CD4-positive, alpha-beta T cell (primary cell): ENCODE data around the gene UNC79. TPM values are rescaled to one million over a fixed set of nuclear protein-coding genes. Genes with fewer than 3 reads are reported as not detected.

Experiments used
- ATAC-seq: fragments of 200-7000 bp; cut with Tn5 transposase; one replicate; pipeline ENCODE4 v1.10.0; 2022; ENCODE audit warnings: mild to moderate bottlenecking; ENCODE audit not compliant: poor library complexity
- CTCF ChIA-PET: fragments of 350-600 bp; sonication (Branson Sonifier 250); formaldehyde crosslinking; loops from one replicate; lab custom pipeline; 2021; ENCODE audit warnings: antibody characterized with exemption, inconsistent platforms; lab: Charles Lee
- POLR2A ChIA-PET: fragments of 350-600 bp; sonication (Branson Sonifier 250); formaldehyde crosslinking; loops from one replicate; lab custom pipeline; 2021; ENCODE audit warnings: antibody characterized with exemption, inconsistent platforms; lab: Charles Lee
- DNase-seq, 14 experiments: peaks; one replicate each; pipeline ENCODE4 v3.0.0-alpha.2; 2013 to 2020; ENCODE audit warnings: mixed read lengths in 2 of 14
- H3K27ac ChIP-seq, 2 donors: one replicate each; pipeline versions ENCODE4 v1.5.1 to v1.7.0; 2013; ENCODE audit warnings: low read length in 2 of 2, low read depth in 1 of 2, mild to moderate bottlenecking in 1 of 2
- H3K27me3 ChIP-seq, 2 experiments: 1 replicate in 1 of 2; 2 replicates in 1 of 2; pipeline versions ENCODE4 v1.6.1 to v1.7.0; 2013; ENCODE audit warnings: low read length in 2 of 2, control low read depth in 1 of 2, mild to moderate bottlenecking in 1 of 2, moderate library complexity in 1 of 2; ENCODE audit not compliant: insufficient read depth in 2 of 2, control insufficient read depth in 1 of 2
- H3K36me3 ChIP-seq: one replicate; pipeline ENCODE4 v1.6.1; 2013; ENCODE audit warnings: low read length, control low read depth; ENCODE audit not compliant: insufficient read depth
- H3K4me1 ChIP-seq: one replicate; pipeline ENCODE4 v1.6.1; 2013; ENCODE audit warnings: low read length, control low read depth; ENCODE audit not compliant: insufficient read depth
- H3K4me3 ChIP-seq: one replicate; pipeline ENCODE4 v1.5.1; 2013; ENCODE audit warnings: mild to moderate bottlenecking, low read length, moderate library complexity
- H3K9me3 ChIP-seq, 2 experiments: 1 replicate in 1 of 2; 2 replicates in 1 of 2; pipeline versions ENCODE4 v1.6.1 to v1.7.0; 2013; ENCODE audit warnings: low read length in 2 of 2, mild to moderate bottlenecking in 2 of 2, control low read depth in 1 of 2, moderate library complexity in 1 of 2; ENCODE audit not compliant: control insufficient read depth in 1 of 2, insufficient read depth in 1 of 2
- H3K27ac Mint-ChIP-seq: one replicate; pipeline ENCODE4 v1.8.0; 2020; ENCODE audit warnings: mixed read lengths
- H3K27me3 Mint-ChIP-seq: one replicate; pipeline ENCODE4 v1.8.0; 2021; ENCODE audit warnings: mixed read lengths
- H3K36me3 Mint-ChIP-seq: one replicate; pipeline ENCODE4 v1.8.0; 2021; ENCODE audit warnings: low read depth, mixed read lengths
- H3K4me1 Mint-ChIP-seq: one replicate; pipeline ENCODE4 v1.8.0; 2021; ENCODE audit warnings: low read depth, mixed read lengths
- H3K4me3 Mint-ChIP-seq: one replicate; pipeline ENCODE4 v1.8.0; 2020; ENCODE audit warnings: mild to moderate bottlenecking, mixed read lengths
- H3K9me3 Mint-ChIP-seq: one replicate; pipeline ENCODE4 v1.8.0; 2020; ENCODE audit warnings: mixed read lengths
- intact Hi-C, 2 experiments: fragments of 100-400 bp; cut with DNase I in 1 of 2; cut with micrococcal nuclease in 1 of 2; formaldehyde crosslinking; loops; one replicate each; pipeline versions ENCODE4 v1.15.1 to v1.9.0; 2023 to 2025; cut with DNase I, micrococcal nuclease
- total RNA-seq, 174 experiments: library from RNA in 2 of 174; stranded (reverse) in 2 of 174; gene quantifications; one replicate each; pipeline ENCODE4 v1.2.3 and lab custom pipeline; 2021 to 2026
- TF ChIP-seq, protein P1 (sequence below): fragments of 200-600 bp; IDR thresholded peaks from one replicate; pipeline ENCODE4 v1.8.0; 2022; ENCODE audit warnings: antibody characterized with exemption, mild to moderate bottlenecking

UNC79 gene
- total RNA-seq, 2 experiments from 2014 or later = not detected

DNA sequence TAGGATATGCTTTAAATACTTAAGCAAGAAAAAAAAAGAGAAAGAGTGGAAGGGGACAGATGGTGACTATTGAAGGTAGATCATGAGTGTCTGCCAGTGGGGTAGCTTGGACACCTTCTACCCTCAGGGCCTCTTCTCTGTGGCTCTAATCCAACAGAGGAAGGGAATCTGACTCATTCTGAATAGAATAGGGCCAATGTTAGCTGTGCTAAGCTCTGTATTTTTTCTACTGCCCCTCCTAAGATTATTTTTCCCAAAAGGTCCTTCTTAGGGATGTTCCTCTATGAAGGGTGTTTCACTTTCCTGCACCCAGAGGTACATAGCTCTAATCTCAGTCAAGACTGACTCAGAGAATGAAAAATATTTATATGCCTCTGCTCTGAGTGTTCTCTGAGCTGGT is 25.6 kb downstream of the UNC79 start:
- Mint-ChIP-seq H3K27me3 (peaks cover 46% of the 10 kb centered on the region), H3K9me3 (no peaks in the 10 kb centered on the region), H3K27ac (no peak overlapping the region), H3K4me3 (no peak overlapping the region), H3K4me1 (no peaks in the 10 kb centered on the region), H3K36me3 (no peaks in the 10 kb centered on the region)
- intact Hi-C loops = no loop called here
- TF ChIP-seq, protein P1, sequence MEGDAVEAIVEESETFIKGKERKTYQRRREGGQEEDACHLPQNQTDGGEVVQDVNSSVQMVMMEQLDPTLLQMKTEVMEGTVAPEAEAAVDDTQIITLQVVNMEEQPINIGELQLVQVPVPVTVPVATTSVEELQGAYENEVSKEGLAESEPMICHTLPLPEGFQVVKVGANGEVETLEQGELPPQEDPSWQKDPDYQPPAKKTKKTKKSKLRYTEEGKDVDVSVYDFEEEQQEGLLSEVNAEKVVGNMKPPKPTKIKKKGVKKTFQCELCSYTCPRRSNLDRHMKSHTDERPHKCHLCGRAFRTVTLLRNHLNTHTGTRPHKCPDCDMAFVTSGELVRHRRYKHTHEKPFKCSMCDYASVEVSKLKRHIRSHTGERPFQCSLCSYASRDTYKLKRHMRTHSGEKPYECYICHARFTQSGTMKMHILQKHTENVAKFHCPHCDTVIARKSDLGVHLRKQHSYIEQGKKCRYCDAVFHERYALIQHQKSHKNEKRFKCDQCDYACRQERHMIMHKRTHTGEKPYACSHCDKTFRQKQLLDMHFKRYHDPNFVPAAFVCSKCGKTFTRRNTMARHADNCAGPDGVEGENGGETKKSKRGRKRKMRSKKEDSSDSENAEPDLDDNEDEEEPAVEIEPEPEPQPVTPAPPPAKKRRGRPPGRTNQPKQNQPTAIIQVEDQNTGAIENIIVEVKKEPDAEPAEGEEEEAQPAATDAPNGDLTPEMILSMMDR = no peak
- DNase-seq (no peak), ATAC-seq (no peak)
- peaks cover 2 to 15% of the 10 kb centered on the region in 2 experiments for H3K27me3 ChIP-seq
- no peak overlapping the region for H3K27ac ChIP-seq
- H3K4me3 ChIP-seq = no peak overlapping the region
- H3K4me1 ChIP-seq = no peaks in the 10 kb centered on the region
- POLR2A ChIA-PET = no interaction called here
- H3K9me3 ChIP-seq = no peaks in the 10 kb centered on the region
- CTCF ChIA-PET = no interaction called here
- H3K36me3 ChIP-seq = no peaks in the 10 kb centered on the region

DNA sequence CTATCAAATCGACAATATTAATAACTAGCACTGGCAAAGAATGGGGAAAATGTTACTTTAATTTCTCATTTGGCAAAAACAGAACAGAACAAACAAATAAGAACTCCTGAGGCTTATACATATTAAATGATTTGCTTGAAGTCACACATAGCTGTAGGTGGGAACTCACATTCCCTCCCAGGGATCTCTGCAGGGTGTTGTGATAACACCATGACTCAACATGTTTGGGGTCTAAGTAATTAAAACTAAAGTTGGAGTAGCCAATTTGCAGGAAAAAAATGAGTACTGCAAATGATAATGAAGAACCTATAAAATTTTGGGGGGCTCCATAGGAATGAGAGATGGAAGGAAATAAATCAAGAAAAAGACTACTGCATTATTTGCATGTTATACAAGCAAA is 27.5 kb downstream of the UNC79 start:
- H3K27me3 ChIP-seq = peaks cover 2 to 8% of the 10 kb centered on the region in 2 experiments
- no peak for ATAC-seq
- no peaks in the 10 kb centered on the region for H3K36me3 ChIP-seq
- Mint-ChIP-seq H3K4me1 (no peaks in the 10 kb centered on the region), H3K36me3 (no peaks in the 10 kb centered on the region), H3K4me3 (no peak overlapping the region), H3K27me3 (peaks cover 50% of the 10 kb centered on the region), H3K27ac (no peak overlapping the region), H3K9me3 (no peaks in the 10 kb centered on the region)
- H3K9me3 ChIP-seq = no peaks in the 10 kb centered on the region
- TF ChIP-seq, protein P1 = no peak
- intact Hi-C loops = no loop called here
- no peak overlapping the region for H3K4me3 ChIP-seq
- CTCF ChIA-PET = no interaction called here
- POLR2A ChIA-PET = no interaction called here
- DNase-seq = no peak
- no peaks in the 10 kb centered on the region for H3K4me1 ChIP-seq
- no peak overlapping the region for H3K27ac ChIP-seq

DNA sequence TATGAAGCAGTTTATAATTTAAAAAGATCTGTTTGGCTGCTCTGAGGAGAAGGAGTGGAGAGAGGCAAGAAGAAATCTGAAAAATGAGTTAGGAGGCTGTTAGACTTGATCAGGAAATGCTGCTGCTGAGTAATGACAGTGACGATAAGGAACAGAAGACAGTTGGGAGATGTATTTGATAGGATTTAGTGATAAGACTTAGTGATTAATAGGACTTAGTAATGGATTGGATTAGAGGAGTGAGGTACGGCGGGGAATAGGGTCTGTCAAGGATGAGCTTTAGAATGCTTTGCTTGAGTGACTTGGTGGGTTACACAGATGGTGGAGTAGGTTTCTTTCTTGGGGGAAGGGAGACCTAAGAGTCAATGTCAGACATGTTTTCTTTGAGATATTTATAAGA is 31.7 kb downstream of the UNC79 start:
- peaks cover 0 to 2% of the 10 kb centered on the region in 2 experiments for H3K27me3 ChIP-seq
- H3K27ac ChIP-seq = no peak overlapping the region
- Mint-ChIP-seq H3K27ac (no peak overlapping the region), H3K4me3 (no peak overlapping the region), H3K9me3 (no peaks in the 10 kb centered on the region), H3K4me1 (no peaks in the 10 kb centered on the region), H3K36me3 (no peaks in the 10 kb centered on the region), H3K27me3 (peaks cover 21% of the 10 kb centered on the region)
- DNase-seq (no peak), ATAC-seq (no peak)
- no peaks in the 10 kb centered on the region for H3K9me3 ChIP-seq
- intact Hi-C loops = no loop called here
- no peaks in the 10 kb centered on the region for H3K4me1 ChIP-seq
- ChIA-PET POLR2A (no interaction called here), CTCF (no interaction called here)
- no peaks in the 10 kb centered on the region for H3K36me3 ChIP-seq
- no peak overlapping the region for H3K4me3 ChIP-seq
- TF ChIP-seq, protein P1 = no peak
